T-helper 22 cell (primary cell): ENCODE measurements around the gene EN1.

Experiments used
- DNase-seq: peaks from one replicate; pipeline ENCODE4 v3.0.0-alpha.2; 2020; ENCODE audit warnings: low read depth

EN1 gene

DNA sequence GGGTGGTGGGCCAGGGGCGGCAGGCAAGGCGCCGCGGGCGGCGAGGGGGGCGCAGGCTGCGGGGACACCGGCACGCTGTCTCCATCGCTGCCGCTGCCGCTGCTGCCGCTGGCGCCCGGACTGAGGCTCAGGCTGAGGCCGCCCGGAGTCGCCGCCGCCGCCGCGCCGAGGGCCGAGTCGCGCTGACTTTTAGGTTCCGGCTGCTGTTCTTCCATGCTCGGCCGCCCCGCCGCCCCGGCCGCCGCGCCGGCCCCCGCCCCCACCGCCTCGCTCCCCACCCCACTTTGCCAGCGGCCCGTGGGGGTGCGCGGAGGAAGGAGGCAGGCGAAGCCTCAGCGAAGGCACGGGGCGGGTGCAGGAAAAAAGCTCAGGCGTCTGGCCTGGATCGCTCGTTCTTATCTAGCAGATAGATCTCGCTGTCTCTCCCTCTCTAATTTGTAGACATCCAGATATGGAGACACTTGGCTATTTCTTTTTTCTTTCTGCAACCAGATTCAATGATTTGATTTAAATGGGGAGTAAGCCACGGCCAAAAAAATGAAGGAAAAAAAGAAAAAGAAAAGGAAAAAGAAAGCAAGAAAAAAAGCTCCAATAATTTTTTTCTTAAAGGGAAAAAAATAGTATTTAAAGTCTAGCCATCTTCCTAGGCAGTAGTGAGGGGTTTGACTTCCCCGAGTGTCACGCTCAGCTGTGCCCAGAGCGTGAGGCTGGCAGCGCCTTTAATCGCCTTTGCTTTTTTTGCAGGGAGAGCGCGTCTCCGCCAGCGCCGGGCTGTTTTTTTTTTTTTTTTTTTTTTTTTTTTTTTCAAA is at the start of gene EN1:
TSS of gene EN1 (minus strand) at position 696 of the 809 bp plus-strand sequence. CDS start at position 215, 481 bp downstream.
- DNase-seq = no peak

- DNase-seq = no peak
Measured at GRCh38 chr2:118893100-118893499, 45.7 kb upstream of the EN1 start.

GRCh38 chr2:118889995-118890394 is 42.5 kb upstream of the EN1 start:
- DNase-seq = no peak

DNA sequence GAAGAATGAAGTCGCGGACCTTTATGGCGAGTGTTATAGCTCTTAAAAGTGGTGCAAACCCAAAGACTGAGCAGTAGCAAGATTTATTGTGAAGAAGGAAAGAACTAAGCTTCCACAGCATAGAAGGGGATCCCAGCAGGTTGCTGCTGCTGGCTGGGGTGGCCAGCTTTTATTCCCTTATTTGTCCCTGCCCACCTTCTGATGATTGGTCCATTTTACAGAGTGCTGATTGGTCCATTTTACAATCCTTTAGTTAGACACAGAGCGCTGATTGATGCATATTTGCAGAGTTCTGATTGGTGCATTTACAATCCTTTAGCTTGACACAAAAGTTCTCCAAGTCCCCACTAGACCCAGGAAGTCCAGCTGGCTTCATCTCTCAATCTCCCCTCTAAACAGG is 36.3 kb upstream of the EN1 start:
- no peak for DNase-seq

DNA sequence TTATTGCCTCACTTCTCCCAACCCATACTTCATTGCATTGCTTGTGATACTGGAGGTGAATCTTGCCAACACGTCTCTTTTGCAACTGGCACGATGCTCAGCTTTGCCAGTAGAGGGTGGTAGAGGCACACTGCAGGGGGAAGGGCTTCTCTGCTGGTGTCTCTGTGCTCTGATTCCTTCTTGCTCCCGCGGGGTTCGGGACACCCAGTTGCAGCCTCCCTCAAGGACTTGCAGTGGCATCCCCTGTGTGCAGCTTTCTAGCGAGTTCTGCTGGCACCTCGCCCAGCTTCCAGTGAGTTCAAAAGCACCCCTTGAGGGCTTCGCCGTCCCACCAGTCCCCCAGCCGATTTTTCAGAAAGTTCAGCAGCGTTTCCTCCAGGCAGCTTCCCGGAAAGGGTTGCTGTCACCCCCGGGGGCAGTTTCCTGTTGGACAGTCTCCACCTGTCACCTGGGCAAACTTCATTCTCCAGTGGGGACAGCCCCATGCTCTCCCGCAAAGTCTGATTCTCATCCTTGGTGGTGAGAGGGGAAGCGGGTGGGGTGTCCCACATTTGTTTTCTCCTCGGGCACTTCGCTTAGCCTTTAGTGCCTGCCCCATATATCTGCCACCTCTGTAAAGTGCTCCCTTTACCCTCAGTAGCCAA is 35.4 kb upstream of the EN1 start:
- peak; percentile 9 for DNase-seq

DNA sequence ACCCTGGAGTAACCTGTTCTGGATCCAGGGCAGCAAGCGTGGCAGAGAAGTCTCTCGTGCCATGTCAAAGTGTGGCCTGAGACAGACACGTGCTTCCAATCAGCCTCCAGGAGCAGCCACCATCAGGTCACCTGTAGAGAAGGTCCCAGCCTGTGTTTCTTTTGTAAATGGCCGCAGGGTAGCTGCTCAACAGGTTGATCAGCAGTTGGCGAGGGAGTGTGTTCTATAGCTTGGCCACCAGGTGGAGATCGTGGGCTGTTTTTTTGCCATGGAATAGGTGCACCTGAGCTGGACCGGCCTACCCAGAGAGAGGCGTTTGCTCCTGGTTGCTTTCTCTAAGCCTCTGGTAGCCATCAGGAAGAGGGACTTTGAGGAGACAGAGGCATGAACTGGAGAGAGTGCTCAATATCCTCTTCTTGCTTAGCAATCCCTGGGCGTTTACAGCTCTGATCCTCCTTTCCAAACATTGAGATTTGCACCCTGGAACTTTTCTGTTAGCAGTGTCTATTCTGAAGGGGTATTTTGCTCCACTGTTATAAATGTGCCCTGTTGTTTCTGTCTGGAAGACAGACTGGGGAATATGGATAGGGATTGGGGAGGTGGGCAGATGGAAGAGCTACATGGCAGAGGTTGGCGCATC is 34.2 kb upstream of the EN1 start:
- DNase-seq = peak; percentile 6

GRCh38 chr2:118880501-118880900 is 33.1 kb upstream of the EN1 start:
- DNase-seq = no peak

GRCh38 chr2:118878531-118879149 is 31.2 kb upstream of the EN1 start:
- no peak for DNase-seq

- no peak for DNase-seq
Measured at GRCh38 chr2:118875318-118875717, 27.9 kb upstream of the EN1 start.

GRCh38 chr2:118874324-118874723 is 26.9 kb upstream of the EN1 start:
- DNase-seq = no peak

DNA sequence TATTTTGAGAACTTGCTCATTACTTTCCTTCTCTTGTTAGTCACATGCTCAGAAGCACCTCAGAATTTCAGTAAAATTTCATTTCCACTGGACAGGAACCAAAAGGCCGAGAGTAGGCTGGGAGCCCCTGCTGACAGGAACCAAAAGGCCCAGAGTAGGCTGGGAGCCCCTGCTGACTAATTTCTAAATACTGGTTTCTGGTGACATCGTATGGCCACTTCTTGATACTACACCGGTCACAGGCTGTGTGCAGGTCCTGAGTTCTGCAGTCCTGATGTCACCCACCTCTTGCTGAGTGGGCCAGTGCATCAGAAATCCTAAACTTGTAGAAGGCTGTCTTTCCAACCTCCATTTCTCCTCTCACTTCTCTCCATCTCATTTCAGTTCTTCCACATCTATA is 17.7 kb upstream of the EN1 start:
- no peak for DNase-seq

- no peak for DNase-seq
Measured at GRCh38 chr2:118864207-118864606, 16.8 kb upstream of the EN1 start.

GRCh38 chr2:118861731-118862130 is 14.3 kb upstream of the EN1 start:
- DNase-seq = no peak

DNA sequence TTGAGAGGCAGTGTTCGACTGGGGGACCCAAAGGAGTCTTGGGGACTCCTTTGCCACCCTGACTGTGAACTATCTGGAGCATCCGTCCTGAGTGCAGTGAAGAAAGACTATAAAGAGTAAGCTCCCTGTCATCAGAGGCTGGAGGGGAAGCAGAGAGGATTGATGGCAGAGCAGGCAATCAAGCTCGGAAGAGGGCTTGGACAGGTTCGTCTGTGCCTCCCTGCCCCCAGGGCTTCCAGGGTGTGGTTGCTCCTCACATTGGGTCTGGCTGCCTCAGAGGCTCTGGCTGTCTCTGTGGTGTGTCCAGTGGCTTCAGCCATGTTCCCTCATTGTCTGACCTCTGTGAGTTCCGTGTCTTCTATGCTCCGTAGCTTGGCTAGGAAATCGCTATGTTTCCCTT is 13.8 kb upstream of the EN1 start:
- no peak for DNase-seq

DNA sequence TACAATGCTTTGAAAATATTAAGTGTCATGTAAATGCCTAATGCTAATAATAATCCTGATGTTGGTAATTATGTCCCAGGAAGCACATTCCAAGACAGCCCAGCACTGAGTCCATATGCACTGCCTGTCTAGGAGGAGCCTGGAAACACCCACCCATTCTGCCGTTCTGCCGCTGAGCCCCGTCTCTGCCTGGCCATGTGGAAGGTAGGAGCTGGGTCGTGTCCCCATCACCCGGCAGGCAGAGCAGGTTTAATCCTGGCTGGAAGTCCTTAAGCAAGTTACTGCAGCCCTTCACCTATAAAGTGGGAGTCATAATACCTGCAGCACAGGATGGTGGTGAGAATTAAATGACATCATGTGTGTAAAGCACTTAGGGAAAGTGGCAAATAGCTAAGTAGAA is 13.1 kb upstream of the EN1 start:
- no peak for DNase-seq

GRCh38 chr2:118859157-118859770 is 11.8 kb upstream of the EN1 start:
- no peak for DNase-seq

- no peak for DNase-seq
Measured at GRCh38 chr2:118858485-118859156, 11.2 kb upstream of the EN1 start.

DNA sequence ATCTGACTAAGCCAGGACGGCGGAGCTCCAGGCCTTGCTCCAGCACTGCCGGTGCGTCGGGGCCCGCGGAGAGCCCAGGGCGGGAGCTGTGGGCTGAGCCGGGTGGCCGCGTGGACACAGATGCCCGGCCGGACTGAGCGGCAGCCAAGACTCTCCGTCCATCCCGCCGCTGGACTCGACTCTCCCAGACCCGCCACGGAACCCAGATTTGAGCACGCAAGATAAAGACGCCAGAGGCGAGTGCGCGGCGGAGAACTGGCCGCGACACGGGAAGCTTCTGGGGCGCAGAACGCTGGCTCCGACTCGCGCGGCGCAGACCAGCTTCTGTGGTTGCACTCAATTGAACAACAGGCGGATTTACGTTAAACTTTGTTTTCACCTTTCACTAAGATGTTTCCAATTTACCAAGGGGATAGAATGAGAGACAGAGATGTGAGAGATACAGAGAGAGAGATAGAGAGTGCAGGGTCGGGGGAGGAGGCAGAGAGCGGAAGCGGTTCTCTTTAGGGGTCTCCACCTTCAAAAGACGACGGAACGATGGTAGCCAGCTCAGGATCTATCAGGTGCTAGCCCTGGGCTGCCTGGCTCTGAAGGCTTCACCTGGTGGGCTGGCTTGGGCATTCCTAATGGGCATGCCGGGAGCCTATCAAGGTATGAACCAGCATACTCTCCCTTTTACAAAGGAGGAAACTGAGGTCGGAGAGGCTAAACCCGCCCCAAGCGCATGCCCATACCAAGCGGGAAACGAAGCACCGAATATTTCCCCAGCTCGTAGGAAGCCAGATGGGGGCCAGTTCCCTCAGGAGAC is 10.4 kb upstream of the EN1 start:
- DNase-seq = no peak

DNA sequence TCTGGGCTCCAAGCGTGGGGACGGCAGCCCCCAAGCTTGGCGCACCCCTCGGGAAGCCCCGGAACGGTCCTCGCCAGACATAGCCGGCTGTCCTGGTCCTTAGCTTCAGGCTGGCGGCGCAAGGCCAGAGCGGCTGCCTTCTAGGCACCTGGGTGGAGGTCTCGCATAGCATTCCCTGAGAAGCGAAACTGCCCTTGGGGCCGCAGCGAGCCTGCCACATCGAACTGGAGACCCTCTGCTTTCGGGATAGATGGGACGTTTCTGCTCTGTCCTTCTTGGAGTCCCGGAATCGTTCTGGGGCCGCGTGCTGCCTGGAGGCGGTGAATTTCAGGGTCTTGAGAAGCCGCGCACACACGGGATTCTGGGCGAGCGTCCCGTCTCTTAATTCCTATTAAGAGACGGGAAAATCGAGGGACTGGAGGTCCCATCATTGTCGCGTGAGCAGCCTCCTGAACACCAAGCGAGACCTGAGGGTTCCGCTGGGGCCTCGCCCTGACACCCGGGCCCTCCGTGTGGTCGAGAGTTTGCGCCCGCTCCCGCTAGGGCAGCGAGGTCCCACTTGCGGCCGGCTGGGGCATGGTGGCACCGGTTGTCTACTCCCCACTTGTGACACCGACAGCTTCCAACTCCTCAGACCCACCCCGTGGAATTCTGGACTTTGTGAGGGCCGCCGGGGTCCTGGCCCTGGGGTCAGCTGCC is 9.7 kb upstream of the EN1 start:
- no peak for DNase-seq

DNA sequence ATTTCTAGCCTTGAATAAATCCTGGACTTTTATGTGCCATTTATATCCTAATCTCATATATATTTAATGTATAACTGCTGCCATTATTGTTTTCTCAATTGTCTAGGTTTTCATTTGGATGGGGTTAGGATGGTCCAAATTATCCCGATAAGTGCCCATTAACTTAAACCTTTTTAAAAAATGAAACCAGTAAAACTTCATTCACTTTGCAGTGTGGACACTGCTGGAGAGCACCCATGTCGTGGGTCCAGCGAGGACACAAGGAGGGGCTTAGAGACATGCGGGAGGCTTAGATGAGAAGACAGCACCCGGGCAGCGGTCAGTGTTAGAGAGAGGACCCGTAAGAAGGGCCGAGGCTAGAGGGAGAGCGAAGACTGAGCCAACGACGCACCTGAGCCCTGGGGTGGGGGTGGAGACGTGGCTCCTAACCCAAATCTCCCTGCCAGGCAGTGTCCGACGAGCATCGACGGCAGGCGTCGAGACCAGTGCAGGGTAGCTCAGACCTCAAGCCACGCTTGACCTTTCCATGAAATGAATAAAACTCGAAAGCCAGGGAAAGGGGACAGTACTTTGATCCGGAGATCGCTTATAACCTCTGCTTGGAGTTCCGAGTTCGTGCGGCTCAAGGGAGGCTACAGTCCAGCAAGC is 9.0 kb upstream of the EN1 start:
- DNase-seq = no peak
